WI38 (cell line): Measurements from ENCODE around the gene EDARADD.

ENCODE experiments used
- H3K4me3 ChIP-seq: 2 replicates; pipeline ENCODE4 v1.5.1; 2011; ENCODE audit warnings: low read depth, mild to moderate bottlenecking, control low read depth, low read length
- TF ChIP-seq, protein P1 (sequence below): IDR thresholded peaks from 2 replicates; pipeline ENCODE4 v1.5.1; 2012; ENCODE audit warnings: low read depth, mild to moderate bottlenecking, control low read depth, low read length

Gene EDARADD

DNA sequence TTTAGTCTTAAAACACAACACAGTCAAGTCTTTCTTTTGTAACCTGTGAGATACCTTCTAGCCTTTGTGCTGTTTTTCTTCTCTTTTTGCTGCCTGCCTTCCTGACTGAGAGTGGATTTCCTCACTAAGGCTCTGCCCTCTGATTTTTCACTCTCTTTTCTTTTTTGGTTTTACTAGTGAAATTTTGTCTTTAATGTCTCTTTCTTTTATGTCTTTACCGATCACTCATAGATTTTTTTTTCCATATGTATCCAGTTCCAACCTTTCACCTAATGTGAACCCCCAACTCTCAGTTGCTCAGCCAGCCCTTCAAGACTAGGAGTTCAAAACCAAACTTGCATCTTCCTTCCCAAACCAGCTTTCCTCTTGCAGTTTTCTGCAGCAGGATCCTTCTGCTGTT is 136.2 kb downstream of the EDARADD start:
- no peak overlapping the region for H3K4me3 ChIP-seq
- TF ChIP-seq, protein P1, sequence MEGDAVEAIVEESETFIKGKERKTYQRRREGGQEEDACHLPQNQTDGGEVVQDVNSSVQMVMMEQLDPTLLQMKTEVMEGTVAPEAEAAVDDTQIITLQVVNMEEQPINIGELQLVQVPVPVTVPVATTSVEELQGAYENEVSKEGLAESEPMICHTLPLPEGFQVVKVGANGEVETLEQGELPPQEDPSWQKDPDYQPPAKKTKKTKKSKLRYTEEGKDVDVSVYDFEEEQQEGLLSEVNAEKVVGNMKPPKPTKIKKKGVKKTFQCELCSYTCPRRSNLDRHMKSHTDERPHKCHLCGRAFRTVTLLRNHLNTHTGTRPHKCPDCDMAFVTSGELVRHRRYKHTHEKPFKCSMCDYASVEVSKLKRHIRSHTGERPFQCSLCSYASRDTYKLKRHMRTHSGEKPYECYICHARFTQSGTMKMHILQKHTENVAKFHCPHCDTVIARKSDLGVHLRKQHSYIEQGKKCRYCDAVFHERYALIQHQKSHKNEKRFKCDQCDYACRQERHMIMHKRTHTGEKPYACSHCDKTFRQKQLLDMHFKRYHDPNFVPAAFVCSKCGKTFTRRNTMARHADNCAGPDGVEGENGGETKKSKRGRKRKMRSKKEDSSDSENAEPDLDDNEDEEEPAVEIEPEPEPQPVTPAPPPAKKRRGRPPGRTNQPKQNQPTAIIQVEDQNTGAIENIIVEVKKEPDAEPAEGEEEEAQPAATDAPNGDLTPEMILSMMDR: no peak

DNA sequence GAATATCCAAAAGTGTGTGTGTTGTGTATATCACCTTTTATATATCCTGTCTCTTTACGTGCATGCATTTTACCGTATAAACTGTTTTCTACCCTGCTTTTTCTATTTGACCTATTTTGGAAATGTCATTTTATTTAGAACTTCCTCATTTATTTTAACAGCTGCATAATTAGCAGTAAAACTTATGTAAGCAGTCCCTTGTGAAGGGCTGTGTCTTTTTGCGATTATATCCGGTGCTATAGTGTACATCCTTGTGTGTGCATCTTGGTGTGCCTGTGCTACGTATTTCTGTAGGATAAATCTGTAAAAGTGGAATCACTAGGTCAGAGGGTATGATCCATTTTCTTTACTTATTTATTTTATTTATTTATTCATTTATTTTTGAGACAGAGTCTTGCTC is 136.9 kb downstream of the EDARADD start:
- H3K4me3 ChIP-seq: no peak overlapping the region
- TF ChIP-seq, protein P1: no peak

GRCh38 chr1:236532850-236533249 is 138.8 kb downstream of the EDARADD start:
- no peak overlapping the region for H3K4me3 ChIP-seq
- TF ChIP-seq, protein P1: no peak

DNA sequence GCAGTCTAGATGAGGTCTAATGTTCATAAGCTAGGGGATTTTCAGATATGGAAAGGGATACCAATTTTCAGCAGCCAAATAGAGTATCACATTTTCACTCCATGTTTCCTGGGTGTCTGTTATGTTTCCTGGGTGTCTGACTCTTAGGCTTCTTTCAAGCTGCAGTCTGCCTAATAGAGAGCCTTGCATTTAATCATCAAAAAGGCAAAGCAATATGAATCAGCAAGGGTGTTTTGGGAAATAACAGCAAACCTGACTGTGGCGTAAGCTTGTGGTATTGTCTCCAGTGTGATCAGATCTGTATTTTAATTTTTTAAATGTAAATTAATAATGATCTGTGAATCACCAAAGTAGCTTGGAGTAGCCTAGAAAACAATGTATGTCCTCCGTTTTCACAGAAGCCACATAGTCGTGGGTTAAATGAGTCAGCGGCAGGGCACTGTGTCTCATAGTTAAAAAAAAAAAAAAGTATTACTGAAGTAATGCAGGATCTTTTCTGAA is 140.1 kb downstream of the EDARADD start:
- TF ChIP-seq, protein P1: no peak
- H3K4me3 ChIP-seq: no peak overlapping the region
